Islet of Langerhans (tissue), 1 donor: ENCODE data around the gene AK3.
A peak's percentile ranks its signal among the peaks of the same experiment; 100 is the strongest.
"Not testable (repeated sequence)": the region's sequence is repeated elsewhere in the genome, so short reads cannot be mapped to it uniquely, and the experiment has no call there.

Experiments used
- FAIRE-seq: peaks from one replicate; lab custom pipeline; 2011; peaks lifted over from hg19 to GRCh38; lab: Jason Lieb, UNC

The AK3 gene

DNA sequence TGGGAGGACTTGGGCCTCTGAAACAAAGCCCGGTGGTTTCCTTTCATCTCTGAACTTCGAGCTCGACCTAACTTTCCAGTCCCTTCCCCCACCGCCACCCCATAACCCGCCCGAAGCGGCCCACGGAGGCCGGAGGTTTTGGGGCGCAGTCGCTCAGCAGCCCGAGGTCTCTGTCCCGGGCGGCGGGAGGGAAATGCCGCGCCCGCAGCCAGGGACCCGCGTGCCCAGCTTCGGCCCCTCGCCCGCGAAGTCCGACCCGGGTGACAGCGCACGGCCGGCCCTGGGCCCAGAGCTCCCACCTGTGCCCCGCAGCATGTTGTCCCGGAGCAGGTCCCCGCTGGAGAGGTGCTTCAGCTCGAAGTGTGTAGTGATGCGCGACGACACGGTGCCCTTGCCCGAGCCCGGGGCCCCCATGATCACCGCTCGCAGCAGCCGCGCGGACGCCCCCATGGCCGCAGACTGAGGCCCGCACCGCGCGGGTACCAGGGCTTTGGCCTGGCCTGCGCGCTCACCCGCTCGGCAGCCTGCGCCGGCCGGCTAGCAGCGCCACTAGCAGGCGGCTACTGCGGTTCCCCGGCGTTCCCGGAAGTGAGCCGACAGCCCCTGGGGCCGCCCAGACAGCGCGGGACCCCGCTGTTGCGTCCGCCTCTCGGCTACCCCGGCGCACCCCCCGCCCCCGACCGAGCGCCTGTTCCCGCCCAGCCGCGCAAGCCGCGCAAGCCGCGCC lies at the start of gene AK3:
AK3 (minus strand) TSS at position 565 of the 727 bp plus-strand sequence; CDS start at position 450, 115 bp downstream.
- FAIRE-seq: no peak

DNA sequence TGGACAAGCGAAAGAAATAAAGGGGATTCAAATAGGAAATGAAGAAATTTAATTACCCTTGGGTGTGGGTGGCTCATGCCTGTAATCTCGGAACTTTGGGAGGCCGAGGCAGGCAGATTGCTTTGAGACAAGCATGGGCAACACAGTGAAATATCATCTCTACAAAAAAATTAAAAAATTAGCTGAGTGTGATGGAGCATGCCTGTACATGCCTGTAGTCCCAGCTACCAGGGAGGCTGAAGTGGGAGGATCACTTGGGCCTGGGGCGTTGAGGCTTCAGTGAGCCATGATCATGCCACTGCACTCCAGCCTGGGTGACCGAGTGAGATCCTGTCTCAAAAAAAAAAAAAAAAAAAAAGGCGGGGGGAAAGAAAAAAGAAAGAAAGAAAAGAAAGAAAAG lies 47.7 kb upstream of the AK3 start:
- no peak for FAIRE-seq

DNA sequence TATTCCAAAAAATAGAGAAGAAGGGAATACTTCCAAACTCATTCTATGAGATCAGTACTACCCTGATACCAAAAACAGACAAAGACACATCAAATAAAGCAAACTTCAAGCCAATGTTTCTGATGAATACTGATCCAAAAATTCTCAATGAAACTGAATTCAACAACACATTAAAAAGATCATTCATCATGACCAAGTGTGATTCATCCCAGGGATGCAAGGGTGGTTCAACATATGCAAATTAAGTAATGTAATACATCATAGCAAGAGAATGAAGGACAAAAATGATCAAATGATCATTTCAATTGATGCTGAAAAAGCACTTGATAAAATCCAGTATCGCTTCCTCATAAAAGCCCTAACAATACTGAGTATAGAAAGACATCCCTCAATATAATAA lies 46.9 kb upstream of the AK3 start:
- no peak for FAIRE-seq

DNA sequence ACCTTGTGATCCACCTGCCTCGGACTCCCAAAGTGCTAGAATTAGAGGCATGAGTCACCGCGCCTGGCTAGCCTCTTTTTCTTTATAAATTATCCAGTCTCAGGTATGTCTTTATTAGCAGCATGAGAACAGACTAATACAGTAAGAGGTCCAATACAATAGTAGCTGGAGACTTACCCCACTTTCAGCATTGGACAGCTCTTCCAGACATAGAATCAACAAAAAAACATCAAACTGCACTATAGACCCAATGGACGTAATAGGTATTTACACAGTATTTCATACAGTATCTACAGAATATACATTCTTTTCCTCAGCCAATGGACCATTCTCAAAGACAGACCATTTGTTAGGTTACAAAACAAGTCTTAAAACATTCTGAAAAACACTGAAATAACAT lies 45.6 kb upstream of the AK3 start:
- no peak for FAIRE-seq

DNA sequence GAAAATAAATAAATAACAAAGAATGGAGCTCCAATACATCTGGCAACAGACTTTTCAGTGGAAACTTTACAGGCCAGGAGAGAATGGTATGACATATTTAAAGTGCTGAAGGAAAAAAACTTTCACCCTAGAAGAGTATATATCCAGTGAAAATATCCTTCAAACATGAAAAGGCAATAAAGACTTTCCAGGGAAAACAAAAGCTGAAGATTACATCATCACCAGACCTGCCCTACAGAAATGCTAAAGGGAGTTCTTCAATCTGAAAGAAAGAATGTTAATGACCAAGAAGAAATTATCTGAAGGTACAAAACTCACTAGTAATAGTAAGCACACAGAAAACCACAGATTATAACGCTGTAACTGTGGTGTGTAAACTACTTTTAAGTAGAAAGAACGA lies 43.4 kb upstream of the AK3 start:
- no peak for FAIRE-seq

DNA sequence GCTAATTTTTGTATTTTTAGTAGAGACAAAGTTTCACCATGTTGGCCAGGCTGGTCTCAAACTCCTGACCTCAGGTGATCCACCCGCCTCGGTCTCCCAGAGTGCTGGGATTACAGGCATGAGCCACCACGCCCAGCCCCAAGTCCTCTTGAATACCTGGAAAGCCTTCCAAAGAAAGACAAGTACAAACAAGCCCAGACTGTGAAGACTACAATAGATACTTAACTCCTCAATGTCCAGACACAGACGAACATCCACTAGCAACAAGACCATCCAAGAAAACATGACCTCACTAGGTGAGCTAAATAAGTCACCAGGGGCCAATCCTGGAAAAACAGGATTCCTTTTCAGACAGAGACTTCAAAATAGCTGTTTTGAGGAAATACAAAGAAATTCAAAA lies 42.2 kb upstream of the AK3 start:
- not testable (repeated sequence) for FAIRE-seq

DNA sequence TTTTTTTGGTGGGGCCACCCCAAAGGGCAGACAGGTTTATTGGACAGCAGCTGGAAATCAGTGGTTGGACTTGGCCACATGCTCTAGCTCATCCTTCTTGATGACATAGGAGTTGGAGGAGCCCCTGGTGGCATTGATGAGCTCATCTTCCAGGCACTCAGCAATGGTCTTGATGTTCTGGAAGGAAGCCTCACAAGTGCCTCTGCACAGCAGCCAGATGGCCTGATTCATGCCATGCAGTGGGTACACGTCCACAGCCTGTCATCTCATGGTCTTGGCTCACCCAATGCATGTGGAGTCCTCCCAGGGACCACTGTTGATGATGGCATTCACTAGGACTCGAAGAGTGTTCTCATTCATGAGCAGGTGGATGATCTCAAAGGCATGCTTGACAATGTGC lies 40.4 kb upstream of the AK3 start:
- no peak for FAIRE-seq

DNA sequence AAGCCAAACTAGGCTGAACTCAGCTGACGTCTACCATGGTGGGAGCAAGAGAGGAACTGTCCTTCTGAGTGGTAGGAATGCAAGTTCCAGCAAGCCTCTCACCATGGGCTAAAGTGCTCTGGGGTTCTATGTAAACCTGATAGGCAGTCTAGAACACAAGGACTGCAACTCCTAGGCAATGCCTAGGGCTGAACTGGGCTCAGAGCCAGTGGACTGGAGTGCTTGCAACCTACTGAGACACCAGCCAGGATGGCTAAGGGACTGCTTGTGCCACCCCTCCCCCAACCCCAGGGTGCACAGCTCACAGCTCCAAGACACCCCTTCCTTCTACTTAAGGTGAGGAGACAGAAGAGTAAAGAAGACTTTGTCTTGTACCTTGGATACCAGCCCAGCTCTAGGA lies 39.6 kb upstream of the AK3 start:
- FAIRE-seq: no peak

DNA sequence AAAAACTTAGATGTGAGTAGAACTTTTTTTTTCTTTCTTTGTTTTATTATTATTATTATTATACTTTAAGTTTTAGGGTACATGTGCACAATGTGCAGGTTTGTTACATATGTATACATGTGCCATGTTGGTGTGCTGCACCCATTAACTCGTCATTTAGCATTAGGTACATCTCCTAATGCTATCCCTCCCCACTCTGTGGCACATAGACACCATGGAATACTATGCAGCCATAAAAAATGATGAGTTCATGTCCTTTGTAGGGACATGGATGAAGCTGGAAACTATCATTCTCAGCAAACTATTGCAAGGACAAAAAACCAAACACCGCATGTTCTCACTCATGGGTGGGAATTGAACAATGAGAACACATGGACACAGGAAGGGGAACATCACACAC lies 34.0 kb upstream of the AK3 start:
- not testable (repeated sequence) for FAIRE-seq

DNA sequence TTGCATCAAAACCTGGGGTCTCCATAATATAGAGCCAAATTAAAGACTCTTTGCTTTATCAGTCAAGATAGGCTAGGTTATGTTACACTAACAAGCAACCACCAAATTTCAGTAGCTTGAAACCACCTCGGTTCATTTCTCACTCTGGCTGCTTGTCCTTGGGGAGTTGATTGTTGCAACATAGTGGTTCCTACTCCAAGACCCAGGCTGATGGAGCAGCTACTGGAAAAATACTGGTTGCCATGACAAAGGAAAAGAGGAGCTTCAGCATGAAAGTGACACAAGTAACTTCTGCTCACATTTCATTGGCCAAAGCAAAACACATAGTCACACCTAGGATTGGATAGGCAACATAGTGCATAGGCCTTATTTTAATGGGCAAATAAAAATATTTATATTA lies 33.2 kb upstream of the AK3 start:
- no peak for FAIRE-seq

DNA sequence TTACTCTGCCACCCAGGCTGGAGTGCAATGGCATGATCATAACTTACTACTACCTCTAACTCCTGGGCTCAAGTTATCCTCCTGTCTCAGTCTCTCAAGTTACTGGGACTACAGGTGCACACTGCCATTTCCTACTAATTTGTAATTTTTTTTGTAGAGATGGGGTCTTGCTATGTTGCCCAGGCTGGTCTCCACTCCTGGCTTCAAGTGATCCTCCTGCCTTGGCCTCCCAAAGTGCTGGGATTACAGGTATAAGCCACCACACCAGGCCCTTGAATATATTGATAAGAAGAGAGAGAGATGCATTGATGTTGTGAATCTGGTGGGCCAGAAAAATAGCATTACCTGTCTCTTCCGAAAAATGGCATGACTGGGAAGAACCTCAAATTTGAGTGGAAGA lies 30.8 kb upstream of the AK3 start:
- FAIRE-seq: no peak

DNA sequence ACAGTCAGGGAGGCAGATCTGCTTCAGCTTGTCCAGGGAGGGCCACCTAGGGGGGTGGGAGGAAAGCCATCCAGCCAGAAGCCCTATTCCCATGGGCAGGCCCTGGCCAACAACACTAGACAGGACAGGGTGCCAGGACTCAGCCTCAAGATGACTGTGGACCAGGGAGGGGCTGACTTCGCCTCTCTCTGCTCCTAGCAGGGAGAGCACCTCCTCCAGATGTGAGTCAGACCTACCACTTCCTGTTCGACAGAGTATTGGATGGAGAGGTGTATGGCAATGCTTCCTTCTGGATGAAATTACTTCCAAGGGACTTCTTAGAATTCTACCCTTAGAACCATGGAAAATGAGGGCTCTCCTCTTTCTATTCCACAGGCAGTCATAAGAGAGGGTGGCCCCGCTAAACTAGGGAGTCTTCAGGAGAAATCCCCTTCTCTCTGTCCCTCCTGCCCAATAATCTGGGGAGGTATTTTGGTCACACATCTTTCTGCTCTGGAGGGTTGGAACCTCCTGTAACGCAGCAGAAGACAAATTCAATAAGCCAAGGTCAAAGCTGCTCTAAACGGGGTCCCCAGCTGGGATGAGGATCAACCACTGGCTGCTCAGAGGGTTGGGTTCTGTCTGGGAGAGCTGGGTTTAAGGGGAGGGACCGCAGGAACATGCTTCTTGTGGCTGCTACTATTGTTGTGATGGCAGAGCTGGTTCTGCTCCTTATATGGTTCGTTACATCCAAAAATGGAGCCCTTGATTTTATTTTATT lies 28.5 kb upstream of the AK3 start:
- no peak for FAIRE-seq

DNA sequence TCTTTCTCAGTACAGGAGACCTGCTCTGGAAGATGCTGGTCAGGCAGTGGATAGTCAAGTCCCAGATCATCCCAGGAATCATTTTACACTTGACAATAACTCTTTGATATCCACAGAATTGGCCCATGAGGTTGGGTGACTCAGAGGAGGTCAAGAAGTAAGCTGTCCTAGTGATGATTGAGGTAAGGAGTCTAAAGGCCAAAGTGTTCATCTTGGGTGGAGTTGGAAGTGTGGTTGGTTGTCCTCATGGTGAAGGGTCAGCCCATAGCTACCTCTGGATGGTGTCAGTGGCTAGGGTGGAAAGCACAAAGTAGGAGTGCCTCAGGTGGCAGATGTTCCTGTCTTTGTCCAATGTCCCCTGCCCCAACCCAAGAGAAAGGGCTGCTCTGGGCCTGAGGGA lies 27.7 kb upstream of the AK3 start:
- no peak for FAIRE-seq

DNA sequence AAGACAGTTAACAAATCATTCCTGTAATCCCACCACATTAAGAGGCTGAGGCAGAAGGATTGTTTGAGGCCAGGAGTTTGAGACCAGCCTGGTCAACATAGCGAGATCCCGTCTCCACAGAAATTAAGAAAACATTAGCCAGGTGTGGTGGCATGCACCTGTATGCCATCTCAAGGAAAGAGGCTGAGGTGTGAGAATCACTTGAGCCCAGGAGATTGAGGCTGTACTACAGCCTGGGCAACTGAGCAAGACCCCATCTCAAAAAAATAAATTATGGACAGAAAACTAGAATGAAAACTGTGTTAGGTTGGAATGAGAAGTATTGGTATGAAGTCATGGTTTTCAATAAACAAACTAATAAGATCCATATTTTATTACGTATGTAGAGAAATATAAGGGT lies 23.0 kb upstream of the AK3 start:
- no peak for FAIRE-seq

DNA sequence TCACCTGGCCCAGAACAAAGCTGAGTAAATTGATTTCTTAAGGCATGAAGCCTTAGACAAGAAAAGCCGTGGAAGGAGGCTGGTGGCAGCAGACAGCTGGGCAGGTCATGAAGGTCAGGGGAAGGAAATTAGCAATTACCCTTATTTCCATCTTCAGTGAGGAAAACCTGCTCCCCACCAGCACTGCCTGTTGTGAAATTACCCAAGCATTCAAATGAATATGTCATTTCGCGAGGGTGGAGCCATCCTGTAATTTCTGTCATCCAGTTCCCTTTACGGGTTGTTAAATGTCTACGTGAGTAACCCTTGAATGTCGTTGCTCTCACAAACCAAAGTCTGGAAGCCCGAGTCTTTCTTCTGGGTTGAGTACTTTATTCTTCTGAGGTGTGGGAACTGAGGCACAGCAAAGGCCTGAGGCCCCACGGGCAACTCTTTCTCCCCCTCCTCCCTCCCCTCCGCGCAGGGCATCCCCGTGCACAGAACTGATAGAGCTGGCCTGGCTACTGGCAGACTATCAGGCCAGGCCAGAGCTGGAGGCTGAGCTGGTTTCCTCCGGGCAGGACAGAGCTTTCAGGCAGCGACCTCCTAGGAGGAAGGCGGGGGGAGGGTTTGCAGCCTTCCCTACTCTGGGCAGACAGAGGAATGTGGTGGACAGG lies 22.0 kb upstream of the AK3 start:
- no peak for FAIRE-seq

DNA sequence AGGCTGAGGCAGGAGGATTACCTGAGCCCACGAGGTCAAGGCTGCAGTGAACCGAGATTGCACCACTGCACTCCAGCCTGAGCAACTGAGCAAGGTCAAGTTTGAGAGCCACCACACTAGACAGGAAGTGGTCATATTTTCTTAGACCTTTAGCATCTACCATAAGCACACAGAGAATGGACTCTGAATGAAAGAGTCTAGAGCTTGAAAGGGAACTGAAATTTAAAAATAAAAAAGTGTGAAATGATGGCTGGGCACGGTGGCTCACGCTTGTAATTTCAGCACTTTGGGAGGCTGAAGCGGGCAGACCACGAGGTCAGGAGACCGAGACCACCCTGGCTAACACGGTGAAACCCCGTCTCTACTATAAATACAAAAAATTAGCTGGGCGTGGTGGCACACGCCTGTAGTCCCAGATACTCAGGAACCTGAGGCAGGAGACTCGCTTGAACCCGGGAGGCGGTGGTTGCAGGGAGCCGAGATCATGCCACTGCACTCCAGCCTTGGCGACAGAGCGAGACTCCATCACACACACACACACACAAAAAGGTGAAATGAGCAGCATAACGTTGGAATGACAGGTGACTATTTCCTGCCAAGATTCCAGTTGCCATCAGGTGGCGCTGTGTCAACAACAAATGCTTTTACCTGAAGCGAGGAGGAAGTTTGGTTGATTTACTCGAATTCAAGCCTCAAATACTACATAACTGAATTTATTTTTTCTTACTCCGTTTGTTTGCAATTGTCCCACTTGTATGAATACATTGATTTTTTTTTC lies 21.3 kb upstream of the AK3 start:
- FAIRE-seq: peak; percentile 90

DNA sequence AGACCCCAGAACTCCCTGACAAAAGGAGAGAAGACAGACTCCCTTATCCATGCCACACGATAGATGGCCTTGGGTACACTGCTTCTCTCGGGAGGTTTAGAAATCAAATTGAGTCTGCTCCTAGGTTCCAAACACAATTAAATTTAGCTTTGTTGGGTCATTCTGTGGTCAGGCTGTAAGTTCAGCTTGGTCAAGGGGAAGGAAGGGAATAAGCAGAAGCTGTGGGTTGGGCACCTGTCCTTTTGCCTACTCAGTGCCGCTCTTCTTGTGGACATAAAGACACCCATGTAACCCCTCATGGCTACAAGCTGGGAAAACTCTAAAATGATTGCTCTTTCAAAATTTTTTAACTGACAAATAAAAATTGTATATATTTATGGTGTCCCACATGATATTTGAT lies 19.1 kb upstream of the AK3 start:
- no peak for FAIRE-seq

DNA sequence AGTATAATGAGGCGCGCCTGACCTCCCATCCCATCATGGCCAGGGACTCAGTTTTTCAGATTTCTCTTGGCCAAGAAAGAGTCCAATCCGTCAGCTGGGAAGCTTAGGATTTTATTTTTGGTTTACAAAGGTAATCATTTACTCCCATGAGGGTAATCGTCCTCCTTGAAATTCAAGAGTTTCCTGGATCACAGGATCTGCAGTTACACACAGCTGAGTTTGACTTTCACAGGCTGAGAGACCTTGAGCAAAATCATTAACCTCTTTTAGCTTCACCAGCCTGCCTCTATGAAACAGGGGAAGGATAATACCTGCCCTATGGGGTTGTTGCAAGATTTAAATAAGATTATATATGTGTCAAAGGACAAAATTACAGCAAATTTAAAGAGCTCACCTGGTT lies 15.4 kb upstream of the AK3 start:
- no peak for FAIRE-seq

DNA sequence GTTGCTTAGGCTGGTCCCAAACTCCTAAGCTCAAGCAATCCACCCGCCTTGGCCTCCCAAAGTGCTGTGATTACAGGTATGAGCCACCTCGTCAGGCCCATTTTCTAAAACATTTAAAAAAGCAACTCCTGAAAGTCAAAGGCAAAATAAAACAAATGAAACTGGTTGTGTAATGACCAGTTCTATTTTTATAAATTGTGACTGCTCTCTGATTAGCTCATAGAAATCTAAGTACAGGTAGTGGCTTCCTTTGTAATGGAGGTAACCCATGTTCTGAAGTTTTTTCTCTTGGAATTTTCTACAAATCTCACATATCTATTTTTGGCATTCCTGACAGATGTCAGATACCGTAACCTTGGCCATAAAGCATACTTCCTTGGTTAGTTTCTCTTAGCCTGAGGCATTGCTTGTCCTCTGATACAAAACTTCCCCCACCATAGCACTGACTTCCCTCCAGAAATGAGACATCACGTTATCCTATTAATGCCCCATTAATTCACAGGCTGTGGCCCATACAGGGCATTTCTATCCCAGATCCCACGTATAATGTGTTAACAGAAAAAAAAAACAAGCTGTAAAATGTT lies 14.1 kb upstream of the AK3 start:
- no peak for FAIRE-seq

DNA sequence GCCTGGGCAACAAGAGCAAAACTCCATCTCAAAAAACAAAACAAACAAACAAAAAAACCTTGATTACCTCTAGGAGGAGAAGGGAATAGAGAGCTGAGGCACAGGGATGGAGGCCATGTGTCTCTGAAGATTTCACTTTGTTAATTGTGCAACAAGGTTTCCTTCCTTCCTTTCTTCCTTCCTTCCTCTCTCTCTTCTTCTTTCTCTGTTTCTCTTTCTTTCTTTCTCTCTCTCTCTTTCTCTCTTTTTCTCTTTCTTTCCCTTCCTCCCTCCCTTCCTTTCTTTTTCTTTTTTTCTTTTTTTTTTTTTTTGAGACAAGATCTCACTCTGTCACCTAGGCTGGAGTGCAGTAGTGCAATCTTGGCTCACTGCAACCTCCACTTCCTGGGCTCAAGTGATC lies 13.5 kb upstream of the AK3 start:
- not testable (repeated sequence) for FAIRE-seq

DNA sequence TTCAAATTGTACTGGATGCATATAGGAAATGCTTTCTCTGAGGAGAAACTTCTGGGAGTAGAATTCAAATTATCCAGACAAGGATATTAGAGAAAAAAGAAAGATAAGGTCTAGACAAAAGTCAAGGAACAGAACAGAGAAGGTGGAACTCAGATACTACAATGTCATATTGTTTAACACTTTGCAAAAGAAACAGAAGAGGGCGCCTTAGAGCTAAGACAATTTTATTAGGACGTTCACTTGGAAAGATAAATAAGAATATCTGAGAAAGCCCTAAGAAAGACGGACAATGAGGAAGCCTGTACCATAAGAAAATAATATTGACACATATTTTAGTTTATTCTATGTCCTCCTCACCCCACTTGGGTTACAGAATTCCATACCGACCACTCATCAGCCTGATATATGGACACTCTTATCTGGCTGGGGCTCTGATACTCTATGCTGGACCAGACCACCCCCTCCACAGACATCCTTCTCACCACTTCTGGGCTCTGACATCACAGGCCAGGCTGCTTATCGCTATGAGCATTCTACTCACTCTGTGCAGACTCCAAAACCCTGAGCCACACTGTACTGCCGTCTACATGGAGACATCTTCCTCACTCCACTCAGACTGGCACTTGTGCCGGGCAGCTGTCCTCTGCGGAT lies 9.1 kb upstream of the AK3 start:
- FAIRE-seq: peak; percentile 98

DNA sequence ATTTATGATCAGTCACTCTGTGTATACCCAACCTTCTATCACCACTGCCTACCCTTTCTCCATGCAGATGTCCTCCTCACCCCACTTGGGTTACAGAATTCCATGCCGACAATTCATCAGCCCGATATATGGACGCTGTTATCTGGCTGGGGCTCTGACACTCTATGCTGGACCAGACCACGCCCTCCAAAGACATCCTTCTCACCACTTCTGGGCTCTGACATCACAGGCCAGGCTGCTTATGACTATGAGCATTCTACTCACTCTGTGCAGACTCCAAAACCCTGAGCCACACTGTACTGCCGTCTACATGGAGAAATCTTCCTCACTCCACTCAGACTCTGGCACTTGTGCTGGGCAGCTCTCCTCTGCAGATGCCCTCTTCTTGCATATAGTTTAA lies 7.6 kb upstream of the AK3 start:
- no peak for FAIRE-seq
